Measurements from ENCODE around the gene HILPDA. TPM values are rescaled to one million over a fixed set of nuclear protein-coding genes. Genes with fewer than 3 reads are reported as not detected.

HILPDA gene
- total and polyA plus RNA-seq, 2 experiments from 2014 or later, result 18.5 to 26.6 TPM

DNA sequence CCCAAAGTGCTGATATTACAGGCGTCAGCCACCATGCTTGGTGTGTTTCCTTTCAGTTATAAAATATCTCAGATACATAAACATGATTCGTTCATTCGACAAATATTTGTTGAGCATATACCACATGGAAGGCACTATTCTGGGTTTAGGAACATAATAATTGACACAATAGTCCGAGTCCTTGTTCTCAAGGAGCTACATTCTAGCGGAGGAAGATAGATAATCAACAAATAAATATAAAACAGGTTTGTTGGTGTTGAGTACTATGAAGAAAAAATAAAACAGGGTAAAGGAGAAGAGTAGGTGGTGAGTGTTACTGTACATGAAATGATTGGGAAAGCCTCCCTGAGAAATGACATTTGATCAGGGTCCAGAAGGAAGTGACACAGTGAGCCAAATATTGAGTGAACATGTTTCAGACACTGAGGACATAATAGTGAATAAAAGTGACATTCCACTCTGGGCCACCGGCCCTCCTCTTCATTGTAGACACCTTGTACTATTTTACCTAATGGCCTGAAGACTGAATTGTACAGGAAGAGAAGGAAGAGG is 6.9 kb upstream of the HILPDA start:
- Histone ChIP-seq H3K4me2 (ENCODE audit: unreplicated experiment) (no peak overlapping the region), H3K9me3 (ENCODE audit: low read depth) (no peaks in the 10 kb centered on the region), H3K9me2 (ENCODE audit: insufficient read depth) (no peaks in the 10 kb centered on the region), H3K27me3 (replicated peaks; ENCODE audit: insufficient read depth) (no peaks in the 10 kb centered on the region), H3K27ac (no peak overlapping the region), H3F3A (ENCODE audit: insufficient read depth) (peaks cover 11% of the 10 kb centered on the region; the same call in 1 of the 2 replicates), H3K79me2 (ENCODE audit: insufficient read depth) (no peaks in the 10 kb centered on the region), H3K4me3 (no peak overlapping the region), H3K36me3 (ENCODE audit: low read depth) (no peaks in the 10 kb centered on the region), H3K9ac (no peak overlapping the region), H4K20me1 (ENCODE audit: insufficient read depth) (no peaks in the 10 kb centered on the region), H2AFZ (no peak overlapping the region), H3K4me1 (ENCODE audit: insufficient read depth) (peaks cover 4% of the 10 kb centered on the region)
- in situ Hi-C loops (cut with MboI), result no loop called here
- TF ChIP-seq EZH2 (IDR thresholded peaks at IDR 0.05; ENCODE audit: insufficient read depth, poor library complexity, severe bottlenecking) (no peak), EZH2phosphoT487 (IDR thresholded peaks at IDR 0.05; ENCODE audit: insufficient read depth, low read depth) (no peak)
- 81 to 83% methylated on average over 6 of the region's 6 CpGs for WGBS, 2 experiments (ENCODE audit: low coverage in 1 of 2, low lambda C conversion rate in 2 of 2, missing lambda C conversion rate in 2 of 2)
- no peak for DNase-seq

DNA sequence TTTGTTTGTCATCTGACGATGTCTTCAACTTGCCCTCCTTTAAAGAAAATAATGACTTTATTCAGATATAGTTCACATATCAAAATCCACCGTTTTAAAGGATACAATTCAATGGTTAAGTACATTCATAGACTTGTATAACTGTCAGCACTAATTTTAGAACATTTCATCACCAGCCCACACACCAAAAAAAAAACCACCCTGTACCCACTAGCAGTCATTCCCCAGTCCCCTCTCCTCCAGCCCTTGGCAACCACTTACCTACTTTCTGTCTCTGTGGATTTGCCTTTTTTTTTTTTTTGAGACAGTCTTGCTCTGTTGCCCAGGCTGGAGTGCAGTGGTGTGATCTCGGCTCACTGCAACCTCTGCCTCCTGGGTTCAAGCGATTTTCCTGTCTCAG is 5.3 kb upstream of the HILPDA start:
- Histone ChIP-seq H3K4me2 (ENCODE audit: unreplicated experiment) (no peak overlapping the region), H3K27ac (no peak overlapping the region), H3K9me2 (ENCODE audit: insufficient read depth) (no peaks in the 10 kb centered on the region), H4K20me1 (ENCODE audit: insufficient read depth) (no peaks in the 10 kb centered on the region), H3K27me3 (replicated peaks; ENCODE audit: insufficient read depth) (no peaks in the 10 kb centered on the region), H2AFZ (no peak overlapping the region), H3K4me1 (ENCODE audit: insufficient read depth) (peaks cover 18% of the 10 kb centered on the region), H3K4me3 (no peak overlapping the region), H3F3A (ENCODE audit: insufficient read depth) (peaks cover 21% of the 10 kb centered on the region), H3K9me3 (ENCODE audit: low read depth) (no peaks in the 10 kb centered on the region), H3K9ac (no peak overlapping the region), H3K79me2 (ENCODE audit: insufficient read depth) (no peaks in the 10 kb centered on the region), H3K36me3 (ENCODE audit: low read depth) (no peaks in the 10 kb centered on the region)
- DNase-seq, result no peak
- 40 to 45% methylated on average over 4 of the region's 4 CpGs for WGBS, 2 experiments (ENCODE audit: low coverage in 1 of 2, low lambda C conversion rate in 2 of 2, missing lambda C conversion rate in 2 of 2)
- no peak for TF ChIP-seq EZH2 (IDR thresholded peaks at IDR 0.05; ENCODE audit: insufficient read depth, poor library complexity, severe bottlenecking)
- no peak for TF ChIP-seq EZH2phosphoT487 (IDR thresholded peaks at IDR 0.05; ENCODE audit: insufficient read depth, low read depth)
- in situ Hi-C loops (cut with MboI), result no loop called here

- DNase-seq, result no peak
- WGBS, 2 experiments (ENCODE audit: low coverage in 1 of 2, low lambda C conversion rate in 2 of 2, missing lambda C conversion rate in 2 of 2), result 89 to 95% methylated on average over 5 of the region's 5 CpGs
Observed at GRCh38 chr7:128450913-128451312, 4.8 kb upstream of the HILPDA start.

GRCh38 chr7:128452552-128452951 is 3.1 kb upstream of the HILPDA start:
- H3K79me2 ChIP-seq (ENCODE audit: insufficient read depth), result peaks cover 19% of the 10 kb centered on the region
- in situ Hi-C loops (cut with MboI), result no loop called here
- no peak overlapping the region for H3K4me2 ChIP-seq (ENCODE audit: unreplicated experiment)
- no peak overlapping the region for H3K9ac ChIP-seq
- H3K27ac ChIP-seq, result no peak overlapping the region
- H3F3A ChIP-seq (ENCODE audit: insufficient read depth), result peaks cover 21% of the 10 kb centered on the region
- no peaks in the 10 kb centered on the region for H3K27me3 ChIP-seq (replicated peaks; ENCODE audit: insufficient read depth)
- peaks cover 22% of the 10 kb centered on the region for H3K4me1 ChIP-seq (ENCODE audit: insufficient read depth)
- no peaks in the 10 kb centered on the region for H4K20me1 ChIP-seq (ENCODE audit: insufficient read depth)
- no peak overlapping the region for H2AFZ ChIP-seq
- H3K4me3 ChIP-seq, result no peak overlapping the region
- H3K9me2 ChIP-seq (ENCODE audit: insufficient read depth), result no peaks in the 10 kb centered on the region
- DNase-seq, result no peak
- TF ChIP-seq EZH2 (IDR thresholded peaks at IDR 0.05; ENCODE audit: insufficient read depth, poor library complexity, severe bottlenecking) (no peak), EZH2phosphoT487 (IDR thresholded peaks at IDR 0.05; ENCODE audit: insufficient read depth, low read depth) (no peak)
- H3K9me3 ChIP-seq (ENCODE audit: low read depth), result no peaks in the 10 kb centered on the region
- no peaks in the 10 kb centered on the region for H3K36me3 ChIP-seq (ENCODE audit: low read depth)
- WGBS, 2 experiments (ENCODE audit: low coverage in 1 of 2, low lambda C conversion rate in 2 of 2, missing lambda C conversion rate in 2 of 2), result 93 to 100% methylated on average over 1 of the region's 1 CpG

More at GRCh38 chr7:128450913-128451312, 4.8 kb upstream of the HILPDA start:
- peaks cover 18% of the 10 kb centered on the region for H3K4me1 ChIP-seq (ENCODE audit: insufficient read depth)
- no peak overlapping the region for H3K4me2 ChIP-seq (ENCODE audit: unreplicated experiment)
- no peaks in the 10 kb centered on the region for H3K36me3 ChIP-seq (ENCODE audit: low read depth)
- no peaks in the 10 kb centered on the region for H3K27me3 ChIP-seq (replicated peaks; ENCODE audit: insufficient read depth)
- no peak overlapping the region for H3K27ac ChIP-seq
- no peaks in the 10 kb centered on the region for H3K9me3 ChIP-seq (ENCODE audit: low read depth)
- H3F3A ChIP-seq (ENCODE audit: insufficient read depth), result peaks cover 21% of the 10 kb centered on the region
- H3K79me2 ChIP-seq (ENCODE audit: insufficient read depth), result peaks cover 2% of the 10 kb centered on the region
- no peak overlapping the region for H3K4me3 ChIP-seq
- no peaks in the 10 kb centered on the region for H3K9me2 ChIP-seq (ENCODE audit: insufficient read depth)
- H2AFZ ChIP-seq, result no peak overlapping the region
- no peaks in the 10 kb centered on the region for H4K20me1 ChIP-seq (ENCODE audit: insufficient read depth)
- TF ChIP-seq EZH2 (IDR thresholded peaks at IDR 0.05; ENCODE audit: insufficient read depth, poor library complexity, severe bottlenecking) (no peak), EZH2phosphoT487 (IDR thresholded peaks at IDR 0.05; ENCODE audit: insufficient read depth, low read depth) (no peak)
- in situ Hi-C loops (cut with MboI), result no loop called here
- no peak overlapping the region for H3K9ac ChIP-seq
